Measurements from ENCODE around the gene ADAMTS2.
"Not testable (repeated sequence)": the region's sequence is repeated elsewhere in the genome, so short reads cannot be mapped to it uniquely, and the experiment has no call there.

DNA sequence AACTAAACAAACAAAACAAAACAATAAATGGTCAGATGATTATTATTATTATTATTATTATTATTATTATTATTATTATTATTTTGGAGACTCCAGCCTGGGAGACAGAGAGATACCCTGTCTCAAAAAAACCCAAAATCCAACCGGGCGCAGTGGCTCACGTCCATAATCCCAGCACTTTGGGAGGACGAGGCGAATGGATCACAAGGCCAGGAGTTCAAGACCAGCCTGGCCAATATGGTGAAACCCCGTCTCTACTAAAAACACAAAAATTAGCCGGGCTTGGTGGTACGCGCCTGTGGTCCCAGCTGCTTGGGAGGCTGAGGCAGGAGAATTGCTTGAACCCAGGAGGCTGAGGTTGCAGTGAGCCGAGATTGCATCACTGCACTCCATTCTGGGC is 61.4 kb downstream of the ADAMTS2 start:
- TF ChIP-seq, protein P1, sequence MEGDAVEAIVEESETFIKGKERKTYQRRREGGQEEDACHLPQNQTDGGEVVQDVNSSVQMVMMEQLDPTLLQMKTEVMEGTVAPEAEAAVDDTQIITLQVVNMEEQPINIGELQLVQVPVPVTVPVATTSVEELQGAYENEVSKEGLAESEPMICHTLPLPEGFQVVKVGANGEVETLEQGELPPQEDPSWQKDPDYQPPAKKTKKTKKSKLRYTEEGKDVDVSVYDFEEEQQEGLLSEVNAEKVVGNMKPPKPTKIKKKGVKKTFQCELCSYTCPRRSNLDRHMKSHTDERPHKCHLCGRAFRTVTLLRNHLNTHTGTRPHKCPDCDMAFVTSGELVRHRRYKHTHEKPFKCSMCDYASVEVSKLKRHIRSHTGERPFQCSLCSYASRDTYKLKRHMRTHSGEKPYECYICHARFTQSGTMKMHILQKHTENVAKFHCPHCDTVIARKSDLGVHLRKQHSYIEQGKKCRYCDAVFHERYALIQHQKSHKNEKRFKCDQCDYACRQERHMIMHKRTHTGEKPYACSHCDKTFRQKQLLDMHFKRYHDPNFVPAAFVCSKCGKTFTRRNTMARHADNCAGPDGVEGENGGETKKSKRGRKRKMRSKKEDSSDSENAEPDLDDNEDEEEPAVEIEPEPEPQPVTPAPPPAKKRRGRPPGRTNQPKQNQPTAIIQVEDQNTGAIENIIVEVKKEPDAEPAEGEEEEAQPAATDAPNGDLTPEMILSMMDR (IDR thresholded peaks at IDR 0.05; ENCODE audit: insufficient read depth, low read length, poor library complexity, severe bottlenecking) = not testable (repeated sequence)
- not testable (repeated sequence) for TF ChIP-seq EZH2phosphoT487 (conservative IDR thresholded peaks at IDR 0.05; ENCODE audit: low read length)
